ENCODE measurements around the gene LGALS3.

LGALS3 gene

GRCh38 chr14:55114720-55115119 is 14.3 kb upstream of the LGALS3 start:
- no peak for DNase-seq (ENCODE audit: low read depth in 2 of 2, low spot score in 1 of 2)

GRCh38 chr14:55115460-55115859 is 13.6 kb upstream of the LGALS3 start:
- no peak for DNase-seq (ENCODE audit: low read depth in 2 of 2, low spot score in 1 of 2)

- DNase-seq (ENCODE audit: low read depth in 2 of 2, low spot score in 1 of 2): no peak
These were observed 13.2 kb upstream of the LGALS3 start for GRCh38 chr14:55115861-55116245.

- DNase-seq (ENCODE audit: low read depth in 2 of 2, low spot score in 1 of 2): no peak
These were observed 12.6 kb upstream of the LGALS3 start for GRCh38 chr14:55116246-55117030.

- DNase-seq (ENCODE audit: low read depth in 2 of 2, low spot score in 1 of 2): no peak
These were observed 11.1 kb upstream of the LGALS3 start for GRCh38 chr14:55117803-55118441.

GRCh38 chr14:55118761-55119160 is 10.3 kb upstream of the LGALS3 start:
- DNase-seq (ENCODE audit: low read depth in 2 of 2, low spot score in 1 of 2): no peak

GRCh38 chr14:55120571-55121495 is 8.2 kb upstream of the LGALS3 start:
- DNase-seq (ENCODE audit: low read depth in 2 of 2, low spot score in 1 of 2): no peak

- no peak for DNase-seq (ENCODE audit: low read depth in 2 of 2, low spot score in 1 of 2)
These were observed 7.2 kb upstream of the LGALS3 start for GRCh38 chr14:55121628-55122439.

GRCh38 chr14:55122440-55122986 is 6.5 kb upstream of the LGALS3 start:
- no peak for DNase-seq (ENCODE audit: low read depth in 2 of 2, low spot score in 1 of 2)

GRCh38 chr14:55123101-55123500 is 6.0 kb upstream of the LGALS3 start:
- no peak for DNase-seq (ENCODE audit: low read depth in 2 of 2, low spot score in 1 of 2)

GRCh38 chr14:55123852-55124639 is 5.0 kb upstream of the LGALS3 start:
- DNase-seq (ENCODE audit: low read depth in 2 of 2, low spot score in 1 of 2): no peak

GRCh38 chr14:55124774-55125386 is 4.2 kb upstream of the LGALS3 start:
- DNase-seq (ENCODE audit: low read depth in 2 of 2, low spot score in 1 of 2): no peak

GRCh38 chr14:55125403-55125802 is 3.6 kb upstream of the LGALS3 start:
- no peak for DNase-seq (ENCODE audit: low read depth in 2 of 2, low spot score in 1 of 2)

- no peak for DNase-seq (ENCODE audit: low read depth in 2 of 2, low spot score in 1 of 2)
These were observed 3.0 kb upstream of the LGALS3 start for GRCh38 chr14:55126034-55126433.

GRCh38 chr14:55126932-55127459 is 2.1 kb upstream of the LGALS3 start:
- no peak for DNase-seq (ENCODE audit: low read depth in 2 of 2, low spot score in 1 of 2)

- DNase-seq (ENCODE audit: low read depth in 2 of 2, low spot score in 1 of 2): no peak
These were observed 1.5 kb upstream of the LGALS3 start for GRCh38 chr14:55127460-55127951.

GRCh38 chr14:55128386-55129085 is 516 bp upstream of the LGALS3 start:
- DNase-seq (ENCODE audit: low read depth in 2 of 2, low spot score in 1 of 2): no peak

- no peak for DNase-seq (ENCODE audit: low read depth in 2 of 2, low spot score in 1 of 2)
These were observed 560 bp downstream of the LGALS3 start for GRCh38 chr14:55129428-55130195.
